Activated CD4-positive, alpha-beta T cell treated with anti-CD3 and anti-CD28 coated beads, Interleukin-2, amount 10 ng/mL, durations not matched to agents 7 days and 5 days (primary cell): ENCODE data around the gene HOXB3. TPM values are rescaled to one million over a fixed set of nuclear protein-coding genes. Genes with fewer than 3 reads are reported as not detected.

ENCODE experiments used
- CTCF ChIA-PET: fragments of 350-600 bp; sonication (Branson Sonifier 250); formaldehyde crosslinking; loops from one replicate; lab custom pipeline; 2021; ENCODE audit warnings: antibody characterized with exemption; lab: Charles Lee
- POLR2A ChIA-PET: fragments of 350-600 bp; sonication (Branson Sonifier 250); formaldehyde crosslinking; loops from one replicate; lab custom pipeline; 2021; ENCODE audit warnings: antibody characterized with exemption; lab: Charles Lee
- DNase-seq: peaks from one replicate; pipeline ENCODE4 v3.0.0-alpha.2; 2020
- H3K27ac Mint-ChIP-seq: one replicate; pipeline ENCODE4 v1.8.0; 2021; ENCODE audit warnings: mild to moderate bottlenecking, moderate library complexity, mixed read lengths
- H3K27me3 Mint-ChIP-seq: one replicate; pipeline ENCODE4 v1.8.0; 2021; ENCODE audit warnings: mixed read lengths
- H3K36me3 Mint-ChIP-seq: one replicate; pipeline ENCODE4 v1.8.0; 2021; ENCODE audit warnings: low read depth, mixed read lengths
- H3K4me1 Mint-ChIP-seq: one replicate; pipeline ENCODE4 v1.8.0; 2021; ENCODE audit warnings: mixed read lengths
- H3K4me3 Mint-ChIP-seq: one replicate; pipeline ENCODE4 v1.8.0; 2021; ENCODE audit warnings: mild to moderate bottlenecking, moderate library complexity, mixed read lengths
- H3K9me3 Mint-ChIP-seq: one replicate; pipeline ENCODE4 v1.8.0; 2021; ENCODE audit warnings: mixed read lengths
- total RNA-seq, 2 experiments: library from RNA; stranded (reverse); gene quantifications; one replicate each; pipeline ENCODE4 v1.2.3, GENCODE V29; 2021

HOXB3 gene
- total RNA-seq, 2 experiments from 2014 or later = 3.1 to 4.5 TPM

- DNase-seq = no peak
- H3K4me1 Mint-ChIP-seq = peaks cover 3% of the 10 kb centered on the region
- peaks cover 53% of the 10 kb centered on the region for H3K27me3 Mint-ChIP-seq
- CTCF ChIA-PET = interaction anchor here (0.6 to 1.7 kb wide), 6 partner anchors 27 to 205 kb away, joined by 3 to 5 read pairs (median 4); no protein-coding TSS in a partner anchor
- no peak overlapping the region for H3K4me3 Mint-ChIP-seq
- POLR2A ChIA-PET = no interaction called here
- no peaks in the 10 kb centered on the region for H3K9me3 Mint-ChIP-seq
- no peak overlapping the region for H3K27ac Mint-ChIP-seq
- no peaks in the 10 kb centered on the region for H3K36me3 Mint-ChIP-seq
Observed at GRCh38 chr17:48556229-48556575, 33.8 kb downstream of the HOXB3 start.

GRCh38 chr17:48555258-48556228, 34.5 kb downstream of the HOXB3 start:
- H3K36me3 Mint-ChIP-seq = no peaks in the 10 kb centered on the region
- POLR2A ChIA-PET = interaction anchor here (0.6 kb wide), 1 partner anchor 11 kb away, joined by 3 read pairs; no protein-coding TSS in a partner anchor

GRCh38 chr17:48554412-48555257, 35.4 kb downstream of the HOXB3 start:
- Mint-ChIP-seq H3K36me3 (no peaks in the 10 kb centered on the region), H3K27ac (peak overlapping the region; percentile 5), H3K4me1 (peaks cover 3% of the 10 kb centered on the region), H3K4me3 (no peak overlapping the region), H3K9me3 (no peaks in the 10 kb centered on the region), H3K27me3 (peaks cover 53% of the 10 kb centered on the region)
- DNase-seq = no peak
- ChIA-PET CTCF (interaction anchor here (1.1 to 1.7 kb wide), 2 partner anchors 8 to 28 kb away, joined by 5 to 8 read pairs; no protein-coding TSS in a partner anchor), POLR2A (interaction anchor here (0.6 kb wide), 1 partner anchor 10 kb away, joined by 3 read pairs; no protein-coding TSS in a partner anchor)

More at GRCh38 chr17:48555258-48556228, 34.5 kb downstream of the HOXB3 start:
- Mint-ChIP-seq H3K4me1 (peaks cover 3% of the 10 kb centered on the region), H3K27ac (peak overlapping the region; percentile 5), H3K9me3 (no peaks in the 10 kb centered on the region), H3K4me3 (peak overlapping the region; percentile 50), H3K27me3 (peaks cover 53% of the 10 kb centered on the region)
- no peak for DNase-seq
- CTCF ChIA-PET = interaction anchor here (0.6 to 1.7 kb wide), 5 partner anchors 9 to 204 kb away, joined by 3 to 8 read pairs (median 4); no protein-coding TSS in a partner anchor

GRCh38 chr17:48553826-48554225, 36.2 kb downstream of the HOXB3 start:
- H3K4me3 Mint-ChIP-seq = no peak overlapping the region
- H3K4me1 Mint-ChIP-seq = peaks cover 3% of the 10 kb centered on the region
- ChIA-PET POLR2A (no interaction called here), CTCF (no interaction called here)
- H3K9me3 Mint-ChIP-seq = no peaks in the 10 kb centered on the region
- no peaks in the 10 kb centered on the region for H3K36me3 Mint-ChIP-seq
- no peak overlapping the region for H3K27ac Mint-ChIP-seq
- DNase-seq = no peak
- peaks cover 53% of the 10 kb centered on the region for H3K27me3 Mint-ChIP-seq

GRCh38 chr17:48553190-48553547, 36.9 kb downstream of the HOXB3 start:
- CTCF ChIA-PET = interaction anchor here (0.6 kb wide), 1 partner anchor 68 kb away, joined by 3 read pairs; no protein-coding TSS in a partner anchor
- no peaks in the 10 kb centered on the region for H3K9me3 Mint-ChIP-seq
- peaks cover 8% of the 10 kb centered on the region for H3K4me1 Mint-ChIP-seq
- POLR2A ChIA-PET = no interaction called here
- no peaks in the 10 kb centered on the region for H3K36me3 Mint-ChIP-seq
- H3K27me3 Mint-ChIP-seq = peaks cover 49% of the 10 kb centered on the region
- no peak for DNase-seq
- H3K4me3 Mint-ChIP-seq = no peak overlapping the region
- no peak overlapping the region for H3K27ac Mint-ChIP-seq

GRCh38 chr17:48552466-48553189, 37.4 kb downstream of the HOXB3 start:
- POLR2A ChIA-PET = no interaction called here
- no peaks in the 10 kb centered on the region for H3K36me3 Mint-ChIP-seq
- peaks cover 14% of the 10 kb centered on the region for H3K4me1 Mint-ChIP-seq
- peaks cover 47% of the 10 kb centered on the region for H3K27me3 Mint-ChIP-seq
- H3K9me3 Mint-ChIP-seq = no peaks in the 10 kb centered on the region
- H3K27ac Mint-ChIP-seq = no peak overlapping the region
- no peak overlapping the region for H3K4me3 Mint-ChIP-seq
- DNase-seq = no peak
- CTCF ChIA-PET = interaction anchor here (0.6 kb wide), 1 partner anchor 68 kb away, joined by 3 read pairs; no protein-coding TSS in a partner anchor

GRCh38 chr17:48551596-48552465, 38.2 kb downstream of the HOXB3 start:
- H3K4me1 Mint-ChIP-seq = peaks cover 19% of the 10 kb centered on the region
- no peak overlapping the region for H3K4me3 Mint-ChIP-seq
- ChIA-PET CTCF (no interaction called here), POLR2A (no interaction called here)
- H3K36me3 Mint-ChIP-seq = no peaks in the 10 kb centered on the region
- H3K27me3 Mint-ChIP-seq = peaks cover 47% of the 10 kb centered on the region
- no peaks in the 10 kb centered on the region for H3K9me3 Mint-ChIP-seq
- DNase-seq = no peak
- no peak overlapping the region for H3K27ac Mint-ChIP-seq

GRCh38 chr17:48551214-48551555, 38.9 kb downstream of the HOXB3 start:
- DNase-seq = no peak
- no peaks in the 10 kb centered on the region for H3K36me3 Mint-ChIP-seq
- no peaks in the 10 kb centered on the region for H3K9me3 Mint-ChIP-seq
- H3K4me1 Mint-ChIP-seq = peaks cover 22% of the 10 kb centered on the region
- peaks cover 47% of the 10 kb centered on the region for H3K27me3 Mint-ChIP-seq
- ChIA-PET POLR2A (no interaction called here), CTCF (no interaction called here)
- H3K4me3 Mint-ChIP-seq = no peak overlapping the region
- no peak overlapping the region for H3K27ac Mint-ChIP-seq

- peaks cover 46% of the 10 kb centered on the region for H3K27me3 Mint-ChIP-seq
- no peak for DNase-seq
- no peak overlapping the region for H3K4me3 Mint-ChIP-seq
- H3K36me3 Mint-ChIP-seq = no peaks in the 10 kb centered on the region
- ChIA-PET CTCF (interaction anchor here (0.6 kb wide), 1 partner anchor 143 kb away, joined by 3 read pairs; no protein-coding TSS in a partner anchor), POLR2A (no interaction called here)
- H3K4me1 Mint-ChIP-seq = peaks cover 24% of the 10 kb centered on the region
- H3K9me3 Mint-ChIP-seq = no peaks in the 10 kb centered on the region
- no peak overlapping the region for H3K27ac Mint-ChIP-seq
Observed at GRCh38 chr17:48550502-48551213, 39.4 kb downstream of the HOXB3 start.

- ChIA-PET POLR2A (no interaction called here), CTCF (interaction anchor here (0.6 kb wide), 1 partner anchor 143 kb away, joined by 3 read pairs; no protein-coding TSS in a partner anchor)
- Mint-ChIP-seq H3K27me3 (peaks cover 48% of the 10 kb centered on the region), H3K4me1 (peaks cover 20% of the 10 kb centered on the region), H3K27ac (no peak overlapping the region), H3K36me3 (no peaks in the 10 kb centered on the region), H3K4me3 (no peak overlapping the region), H3K9me3 (no peaks in the 10 kb centered on the region)
- no peak for DNase-seq
Observed at GRCh38 chr17:48549914-48550501, 40.0 kb downstream of the HOXB3 start.

- peaks cover 48% of the 10 kb centered on the region for H3K27me3 Mint-ChIP-seq
- ChIA-PET CTCF (interaction anchor here (0.9 kb wide), 1 partner anchor 9 kb away, joined by 3 read pairs; no protein-coding TSS in a partner anchor), POLR2A (no interaction called here)
- no peaks in the 10 kb centered on the region for H3K9me3 Mint-ChIP-seq
- H3K36me3 Mint-ChIP-seq = no peaks in the 10 kb centered on the region
- H3K27ac Mint-ChIP-seq = no peak overlapping the region
- peaks cover 23% of the 10 kb centered on the region for H3K4me1 Mint-ChIP-seq
- DNase-seq = no peak
- H3K4me3 Mint-ChIP-seq = no peak overlapping the region
Observed at GRCh38 chr17:48549281-48549630, 40.8 kb downstream of the HOXB3 start.
